ENCODE measurements around the gene FAM187B. TPM values are rescaled to one million over a fixed set of nuclear protein-coding genes. Genes with fewer than 3 reads are reported as not detected.
"Not testable (repeated sequence)": the region's sequence is repeated elsewhere in the genome, so short reads cannot be mapped to it uniquely, and the experiment has no call there.

Gene FAM187B
- total RNA-seq, 1 experiment from 2014 or later, result not detected

- H3K9me3 ChIP-seq (ENCODE audit: control insufficient read depth in 1 of 2, insufficient read depth in 1 of 2, low read depth in 1 of 2, low read length in 2 of 2), result peaks cover 3 to 4% of the 10 kb centered on the region in 2 experiments; a peak in 1 of 4 replicates
- H3K4me2 ChIP-seq (ENCODE audit: low read length), result no peak overlapping the region
- ATAC-seq (no peak), DNase-seq (ENCODE audit: low read depth, low spot score) (no peak)
- no peaks in the 10 kb centered on the region for H3K36me3 ChIP-seq (ENCODE audit: control insufficient read depth in 1 of 2, insufficient read depth in 2 of 2, low read length in 2 of 2)
- no peaks in the 10 kb centered on the region for H3K79me2 ChIP-seq (ENCODE audit: insufficient read depth, low read length)
- TF ChIP-seq CEBPB (IDR thresholded peaks at IDR 0.05; ENCODE audit: low read depth), result no peak
- TF ChIP-seq RAD21 (IDR thresholded peaks at IDR 0.05; ENCODE audit: low read depth), result no peak
- no peak for TF ChIP-seq TCF7L2 (IDR thresholded peaks at IDR 0.05; ENCODE audit: borderline replicate concordance, extremely low read depth, insufficient read depth, insufficient read length)
- no peak for TF ChIP-seq CTCF (IDR thresholded peaks at IDR 0.05 in 2 of 3, conservative IDR thresholded peaks at IDR 0.05 in 1 of 3; ENCODE audit: borderline replicate concordance in 1 of 3, insufficient read depth in 1 of 3, low read depth in 2 of 3, low read length in 2 of 3)
- no peak for TF ChIP-seq FOSL1 (IDR thresholded peaks at IDR 0.05; ENCODE audit: low read depth)
- TF ChIP-seq ZFX (IDR thresholded peaks at IDR 0.05), result no peak
- no peak for TF ChIP-seq ELF1 (IDR thresholded peaks at IDR 0.05; ENCODE audit: borderline replicate concordance, low read depth)
- TF ChIP-seq ZNF274 (IDR thresholded peaks at IDR 0.05; ENCODE audit: low read depth, low read length), result no peak
- TF ChIP-seq SRF (IDR thresholded peaks at IDR 0.05; ENCODE audit: low read depth), result no peak
- TF ChIP-seq SIN3A (IDR thresholded peaks at IDR 0.05; ENCODE audit: low read depth), result no peak
- POLR2A ChIA-PET, result no interaction called here
- no TSS peak for BruUV-seq (replicated peaks)
- H3K4me1 ChIP-seq (ENCODE audit: control insufficient read depth in 1 of 2, insufficient read depth in 2 of 2, low read length in 2 of 2), result peaks cover 6 to 10% of the 10 kb centered on the region in 2 experiments; a peak in 3 of 4 replicates
- intact Hi-C loops (cut with micrococcal nuclease), result no loop called here
- H3K27ac ChIP-seq (ENCODE audit: low read depth, low read length), result no peak overlapping the region
- no peak overlapping the region for H2AFZ ChIP-seq (ENCODE audit: low read depth, low read length, poor library complexity, severe bottlenecking)
- RAD21 ChIA-PET (ENCODE audit: low non-redundant PET in 1 of 2, low total read pairs in 2 of 2, uncharacterized antibody in 2 of 2, unreplicated experiment in 2 of 2), result no interaction called here
- no peak overlapping the region for H3K9ac ChIP-seq (ENCODE audit: low read length)
- CTCF ChIA-PET, result no interaction called here
- no peaks in the 10 kb centered on the region for H3K27me3 ChIP-seq (ENCODE audit: insufficient read depth, low read length)
- no peak overlapping the region for H3K4me3 ChIP-seq (replicated peaks in 1 of 2; ENCODE audit: low read depth in 1 of 2, low read length in 2 of 2)
- no peaks in the 10 kb centered on the region for H4K20me1 ChIP-seq (ENCODE audit: insufficient read depth)
- H3K9me2 ChIP-seq (ENCODE audit: insufficient read depth), result no peaks in the 10 kb centered on the region
Measured at GRCh38 chr19:35222373-35223015, 6.0 kb downstream of the FAM187B start.

GRCh38 chr19:35220973-35221590 is 7.5 kb downstream of the FAM187B start:
- ATAC-seq; H2AFZ ChIP-seq (ENCODE audit: low read depth, low read length, poor library complexity, severe bottlenecking); H3K4me2 ChIP-seq (ENCODE audit: low read length); RAD21 ChIA-PET (ENCODE audit: low non-redundant PET in 1 of 2, low total read pairs in 2 of 2, uncharacterized antibody in 2 of 2, unreplicated experiment in 2 of 2); POLR2A ChIA-PET; H3K4me3 ChIP-seq (replicated peaks in 1 of 2; ENCODE audit: low read depth in 1 of 2, low read length in 2 of 2); H3K79me2 ChIP-seq (ENCODE audit: insufficient read depth, low read length); H3K27me3 ChIP-seq (ENCODE audit: insufficient read depth, low read length); BruUV-seq (replicated peaks); H3K27ac ChIP-seq (ENCODE audit: low read depth, low read length); H3K9me2 ChIP-seq (ENCODE audit: insufficient read depth); H4K20me1 ChIP-seq (ENCODE audit: insufficient read depth); H3K9ac ChIP-seq (ENCODE audit: low read length); intact Hi-C loops (cut with micrococcal nuclease); H3K36me3 ChIP-seq (ENCODE audit: control insufficient read depth in 1 of 2, insufficient read depth in 2 of 2, low read length in 2 of 2); DNase-seq (ENCODE audit: low read depth, low spot score); CTCF ChIA-PET: not testable (repeated sequence)
- Histone ChIP-seq H3K4me1 (ENCODE audit: control insufficient read depth in 1 of 2, insufficient read depth in 2 of 2, low read length in 2 of 2) (peaks cover 6 to 16% of the 10 kb centered on the region in 2 experiments; a peak in 3 of 4 replicates), H3K9me3 (ENCODE audit: control insufficient read depth in 1 of 2, insufficient read depth in 1 of 2, low read depth in 1 of 2, low read length in 2 of 2) (peaks cover 4 to 11% of the 10 kb centered on the region in 2 experiments; a peak in 2 of 4 replicates)

Measured in HCT116 (cell line).